HCT116 (cell line): ENCODE data around the gene METTL25B. TPM values are rescaled to one million over a fixed set of nuclear protein-coding genes. Genes with fewer than 3 reads are reported as not detected.

Experiments used
- ATAC-seq: fragments of 200-7000 bp; cut with Tn5 transposase; 2 replicates; pipeline ENCODE4 v1.9.1; 2020; ENCODE audit warnings: mild to moderate bottlenecking, moderate library complexity
- BruUV-seq: library from RNA; stranded (reverse); fragments of 400-500 nt; replicated peaks from 2 replicates; lab custom pipeline; 2021; lab: Mats Ljungman, UMichigan
- CTCF ChIA-PET: fragments of 300-600 bp; sonication (Branson Sonifier 250); formaldehyde crosslinking; loops from one replicate; lab custom pipeline; 2021; ENCODE audit warnings: antibody characterized with exemption; lab: Charles Lee
- POLR2A ChIA-PET: fragments of 300-600, 350-600 bp; sonication (Branson Sonifier 250); formaldehyde crosslinking; loops from one replicate; lab custom pipeline; 2021; ENCODE audit warnings: antibody characterized with exemption; lab: Charles Lee
- RAD21 ChIA-PET, 2 experiments: fragments of 300-600 bp; sonication (Branson Sonifier 250); formaldehyde crosslinking; loops; one replicate each; lab custom pipeline; 2023; ENCODE audit warnings: low total read pairs in 2 of 2; ENCODE audit not compliant: uncharacterized antibody in 2 of 2, unreplicated experiment in 2 of 2, low non-redundant PET in 1 of 2; lab: Charles Lee
- DNase-seq: peaks from one replicate; pipeline ENCODE4 v3.0.0-alpha.2; 2010; ENCODE audit warnings: low read depth, low spot score
- H2AFZ ChIP-seq: fragments of 200-600 bp; shearing (Covaris generic), sonication (generic); 2 replicates; pipeline ENCODE4 v1.6.1; 2017; ENCODE audit warnings: low read depth, mixed run types, mixed read lengths, antibody characterized with exemption, low read length; ENCODE audit not compliant: poor library complexity, severe bottlenecking
- H3K27ac ChIP-seq: 2 replicates; pipeline ENCODE4 v1.5.1; 2012; ENCODE audit warnings: low read depth, low read length
- H3K27me3 ChIP-seq: fragments of 200-600 bp; sonication (generic); 2 replicates; pipeline ENCODE4 v1.6.1; 2016; ENCODE audit warnings: mixed run types, low read length, mixed read lengths; ENCODE audit not compliant: insufficient read depth
- H3K36me3 ChIP-seq, 2 experiments: fragments of 200-500 bp in 1 of 2; fragments of 200-600 bp in 1 of 2; sonication (Bioruptor generic) in 1 of 2; sonication (generic) in 1 of 2; 2 replicates each; pipeline versions ENCODE4 v1.5.1 to v1.6.1; 2014 to 2016; ENCODE audit warnings: low read length in 2 of 2, inconsistent platforms in 1 of 2, mixed read lengths in 1 of 2, mixed run types in 1 of 2; ENCODE audit not compliant: insufficient read depth in 2 of 2, control insufficient read depth in 1 of 2
- H3K4me1 ChIP-seq, 2 experiments: fragments of 200-600 bp in 1 of 2; sonication (generic) in 1 of 2; 2 replicates each; pipeline versions ENCODE4 v1.5.1 to v1.6.1; 2012 to 2017; ENCODE audit warnings: low read length in 2 of 2, inconsistent platforms in 1 of 2, mild to moderate bottlenecking in 1 of 2, mixed read lengths in 1 of 2, mixed run types in 1 of 2, moderate library complexity in 1 of 2; ENCODE audit not compliant: insufficient read depth in 2 of 2, control insufficient read depth in 1 of 2
- H3K4me2 ChIP-seq: fragments of 200-600 bp; sonication (generic); 2 replicates; pipeline ENCODE4 v1.6.1; 2017; ENCODE audit warnings: mixed run types, low read length, mixed read lengths
- H3K4me3 ChIP-seq, 2 experiments: fragments of 200-600 bp in 1 of 2; sonication (generic) in 1 of 2; replicated peaks in 1 of 2; 2 replicates each; pipeline ENCODE4 v1.5.1; 2011 to 2016; ENCODE audit warnings: low read length in 2 of 2, control low read depth in 1 of 2, low read depth in 1 of 2, mild to moderate bottlenecking in 1 of 2, mixed read lengths in 1 of 2, mixed run types in 1 of 2
- H3K79me2 ChIP-seq: fragments of 200-600 bp; sonication (generic); 2 replicates; pipeline ENCODE4 v1.6.1; 2017; ENCODE audit warnings: mild to moderate bottlenecking, mixed run types, low read length, moderate library complexity, mixed read lengths; ENCODE audit not compliant: insufficient read depth
- H3K9ac ChIP-seq: fragments of 200-600 bp; sonication (generic); 2 replicates; pipeline ENCODE4 v1.6.1; 2016; ENCODE audit warnings: low read length, mixed read lengths
- H3K9me2 ChIP-seq: fragments of 200-600 bp; sonication (generic), shearing (Covaris generic); 2 replicates; pipeline ENCODE4 v1.6.1; 2017; ENCODE audit warnings: mixed run types, mild to moderate bottlenecking, moderate library complexity; ENCODE audit not compliant: insufficient read depth
- H3K9me3 ChIP-seq, 2 experiments: fragments of 200-500 bp in 1 of 2; fragments of 200-600 bp in 1 of 2; sonication (Bioruptor generic) in 1 of 2; sonication (generic) in 1 of 2; 2 replicates each; pipeline ENCODE4 v1.6.1; 2014 to 2017; ENCODE audit warnings: low read length in 2 of 2, mixed read lengths in 2 of 2, inconsistent platforms in 1 of 2, low read depth in 1 of 2, mild to moderate bottlenecking in 1 of 2, mixed run types in 1 of 2, moderate library complexity in 1 of 2; ENCODE audit not compliant: control insufficient read depth in 1 of 2, insufficient read depth in 1 of 2
- H4K20me1 ChIP-seq: fragments of 200-600 bp; sonication (generic), shearing (Covaris generic); 2 replicates; pipeline ENCODE4 v1.6.1; 2017; ENCODE audit warnings: mixed run types, mild to moderate bottlenecking, moderate library complexity; ENCODE audit not compliant: insufficient read depth
- CEBPB ChIP-seq: IDR thresholded peaks from 2 replicates; pipeline ENCODE4 v1.6.1; 2012; ENCODE audit warnings: low read depth
- POLR2AphosphoS5 ChIP-seq: IDR thresholded peaks from 2 replicates; pipeline ENCODE4 v1.6.1; 2011; ENCODE audit warnings: mild to moderate bottlenecking, low read depth, low read length, moderate library complexity
- YY1 ChIP-seq: IDR thresholded peaks from 2 replicates; pipeline ENCODE4 v1.6.1; 2011; ENCODE audit warnings: low read length, low read depth, moderate library complexity, mild to moderate bottlenecking; ENCODE audit not compliant: insufficient replicate concordance; ENCODE audit errors: extremely low read depth
- ZFX ChIP-seq: fragments of 450-650 bp; IDR thresholded peaks from 2 replicates; pipeline ENCODE4 v1.6.1; 2017
- intact Hi-C: fragments of 100-400 bp; cut with micrococcal nuclease; formaldehyde crosslinking; loops from 2 replicates; pipeline ENCODE4 v1.10.0; 2022
- total RNA-seq: library from RNA; stranded (reverse); gene quantifications from one replicate; pipeline ENCODE4 v1.2.1, GENCODE V29; 2021; ENCODE audit not compliant: unreplicated experiment
- TF ChIP-seq, protein P1 (sequence below): IDR thresholded peaks from 2 replicates; pipeline ENCODE4 v1.6.1; 2012; ENCODE audit warnings: low read depth
- TF ChIP-seq, protein P2 (sequence below), 3 experiments: fragments of 200-600 bp in 1 of 3; sonication (generic) in 1 of 3; IDR thresholded peaks in 2 of 3; conservative IDR thresholded peaks in 1 of 3; 2 replicates each; pipeline ENCODE4 v1.5.1; 2012 to 2017; ENCODE audit warnings: low read depth in 2 of 3, low read length in 2 of 3, antibody characterized with exemption in 1 of 3, borderline replicate concordance in 1 of 3, control low read depth in 1 of 3, mild to moderate bottlenecking in 1 of 3, mixed read lengths in 1 of 3, mixed run types in 1 of 3, moderate library complexity in 1 of 3; ENCODE audit not compliant: insufficient read depth in 1 of 3

Gene METTL25B
- total RNA-seq, 1 experiment from 2014 or later = 36.5 TPM

DNA sequence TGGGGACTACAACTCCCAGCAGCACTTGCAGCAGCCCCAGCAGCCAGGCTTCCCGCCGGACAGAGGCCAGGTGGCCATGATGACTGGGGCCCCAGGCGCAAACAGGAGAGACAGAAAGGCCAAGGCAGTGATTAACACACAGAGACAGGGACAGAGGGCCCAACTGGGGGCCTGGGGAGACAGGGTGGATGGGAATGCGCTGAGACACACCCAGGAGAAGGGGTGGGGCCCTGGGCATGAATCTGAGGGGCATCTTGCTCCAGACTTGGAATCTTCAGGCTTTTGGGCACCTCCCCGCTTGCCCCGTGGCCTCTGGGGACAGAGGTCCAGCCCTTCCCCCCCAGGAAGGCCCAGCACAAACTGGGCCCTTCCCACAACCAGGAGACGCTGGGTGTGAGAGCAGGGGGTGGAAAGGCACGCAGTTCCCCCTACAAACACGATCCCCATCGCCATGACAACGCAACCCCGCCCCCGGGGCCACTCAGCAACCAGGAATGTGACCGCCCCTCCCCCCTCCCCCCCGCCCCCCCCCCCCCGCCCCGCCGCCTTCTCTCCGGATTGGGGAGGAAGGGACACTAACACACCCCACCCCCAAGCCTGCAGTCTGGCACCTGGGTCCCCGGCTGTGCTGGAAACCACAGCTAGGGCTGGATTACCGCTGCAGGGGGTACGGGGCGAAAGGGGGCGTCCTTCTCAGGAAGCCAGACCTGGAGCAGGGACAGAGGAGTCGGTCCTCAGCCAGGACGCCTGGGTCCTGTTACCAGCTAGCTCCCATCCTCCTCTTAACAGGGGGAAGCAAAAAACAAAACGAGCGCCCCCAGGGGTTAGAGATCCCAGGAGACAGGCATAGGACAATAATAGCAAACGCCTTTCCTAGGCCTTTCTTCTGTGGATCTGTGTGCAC is 18.7 kb downstream of the METTL25B start:
- Histone ChIP-seq H3K36me3 (peaks cover 16 to 21% of the 10 kb centered on the region in 2 experiments; a peak in 2 of 4 replicates), H2AFZ (no peak overlapping the region), H4K20me1 (no peaks in the 10 kb centered on the region), H3K4me3 (peak overlapping the region; percentile 67 to 97), H3K27me3 (no peaks in the 10 kb centered on the region), H3K4me1 (peaks cover 29 to 64% of the 10 kb centered on the region in 2 experiments), H3K9ac (peak overlapping the region; percentile 94), H3K79me2 (peaks cover 85% of the 10 kb centered on the region), H3K9me3 (no peaks in the 10 kb centered on the region), H3K4me2 (peak overlapping the region; percentile 97), H3K27ac (peak overlapping the region; percentile 99), H3K9me2 (no peaks in the 10 kb centered on the region)
- ATAC-seq (peak; percentile 47), DNase-seq (peak; percentile 61)
- TF ChIP-seq YY1 (peak; percentile 89), CEBPB (no peak), POLR2AphosphoS5 (peak; percentile 62), ZFX (peak; percentile 67)
- TF ChIP-seq, protein P1, sequence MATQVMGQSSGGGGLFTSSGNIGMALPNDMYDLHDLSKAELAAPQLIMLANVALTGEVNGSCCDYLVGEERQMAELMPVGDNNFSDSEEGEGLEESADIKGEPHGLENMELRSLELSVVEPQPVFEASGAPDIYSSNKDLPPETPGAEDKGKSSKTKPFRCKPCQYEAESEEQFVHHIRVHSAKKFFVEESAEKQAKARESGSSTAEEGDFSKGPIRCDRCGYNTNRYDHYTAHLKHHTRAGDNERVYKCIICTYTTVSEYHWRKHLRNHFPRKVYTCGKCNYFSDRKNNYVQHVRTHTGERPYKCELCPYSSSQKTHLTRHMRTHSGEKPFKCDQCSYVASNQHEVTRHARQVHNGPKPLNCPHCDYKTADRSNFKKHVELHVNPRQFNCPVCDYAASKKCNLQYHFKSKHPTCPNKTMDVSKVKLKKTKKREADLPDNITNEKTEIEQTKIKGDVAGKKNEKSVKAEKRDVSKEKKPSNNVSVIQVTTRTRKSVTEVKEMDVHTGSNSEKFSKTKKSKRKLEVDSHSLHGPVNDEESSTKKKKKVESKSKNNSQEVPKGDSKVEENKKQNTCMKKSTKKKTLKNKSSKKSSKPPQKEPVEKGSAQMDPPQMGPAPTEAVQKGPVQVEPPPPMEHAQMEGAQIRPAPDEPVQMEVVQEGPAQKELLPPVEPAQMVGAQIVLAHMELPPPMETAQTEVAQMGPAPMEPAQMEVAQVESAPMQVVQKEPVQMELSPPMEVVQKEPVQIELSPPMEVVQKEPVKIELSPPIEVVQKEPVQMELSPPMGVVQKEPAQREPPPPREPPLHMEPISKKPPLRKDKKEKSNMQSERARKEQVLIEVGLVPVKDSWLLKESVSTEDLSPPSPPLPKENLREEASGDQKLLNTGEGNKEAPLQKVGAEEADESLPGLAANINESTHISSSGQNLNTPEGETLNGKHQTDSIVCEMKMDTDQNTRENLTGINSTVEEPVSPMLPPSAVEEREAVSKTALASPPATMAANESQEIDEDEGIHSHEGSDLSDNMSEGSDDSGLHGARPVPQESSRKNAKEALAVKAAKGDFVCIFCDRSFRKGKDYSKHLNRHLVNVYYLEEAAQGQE = no peak
- TF ChIP-seq, protein P2, sequence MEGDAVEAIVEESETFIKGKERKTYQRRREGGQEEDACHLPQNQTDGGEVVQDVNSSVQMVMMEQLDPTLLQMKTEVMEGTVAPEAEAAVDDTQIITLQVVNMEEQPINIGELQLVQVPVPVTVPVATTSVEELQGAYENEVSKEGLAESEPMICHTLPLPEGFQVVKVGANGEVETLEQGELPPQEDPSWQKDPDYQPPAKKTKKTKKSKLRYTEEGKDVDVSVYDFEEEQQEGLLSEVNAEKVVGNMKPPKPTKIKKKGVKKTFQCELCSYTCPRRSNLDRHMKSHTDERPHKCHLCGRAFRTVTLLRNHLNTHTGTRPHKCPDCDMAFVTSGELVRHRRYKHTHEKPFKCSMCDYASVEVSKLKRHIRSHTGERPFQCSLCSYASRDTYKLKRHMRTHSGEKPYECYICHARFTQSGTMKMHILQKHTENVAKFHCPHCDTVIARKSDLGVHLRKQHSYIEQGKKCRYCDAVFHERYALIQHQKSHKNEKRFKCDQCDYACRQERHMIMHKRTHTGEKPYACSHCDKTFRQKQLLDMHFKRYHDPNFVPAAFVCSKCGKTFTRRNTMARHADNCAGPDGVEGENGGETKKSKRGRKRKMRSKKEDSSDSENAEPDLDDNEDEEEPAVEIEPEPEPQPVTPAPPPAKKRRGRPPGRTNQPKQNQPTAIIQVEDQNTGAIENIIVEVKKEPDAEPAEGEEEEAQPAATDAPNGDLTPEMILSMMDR (IDR thresholded peaks at IDR 0.05 in 2 of 3, conservative IDR thresholded peaks at IDR 0.05 in 1 of 3; ENCODE audit: borderline replicate concordance in 1 of 3, insufficient read depth in 1 of 3, low read depth in 2 of 3, low read length in 2 of 3) = peak in 2 of 3 experiments; percentile 39 to 41; a peak in 3 of 6 replicates
- ChIA-PET RAD21 (interaction anchor here in 1 of 2 experiments (1.0 kb wide), 1 partner anchor 19 kb away, joined by 3 read pairs; the partner anchor contains the start of genes ISG20L2 and METTL25B), CTCF (interaction anchor here (0.7 to 1.8 kb wide), 5 partner anchors 18 to 57 kb away, joined by 3 to 12 read pairs (median 4); partner anchors contain the start of genes ISG20L2, METTL25B and PRCC), POLR2A (interaction anchor here (1.0 to 1.5 kb wide), 3 partner anchors 19 to 58 kb away, joined by 3 to 7 read pairs (median 5); partner anchors contain the start of genes ISG20L2, METTL25B and PRCC)
- no TSS peak for BruUV-seq
- intact Hi-C loops = loop anchor here (1.0 to 10.0 kb wide), 2 partner anchors 20 to 242 kb away; partner anchors contain the start of genes MEF2D and PRCC
